LNCAP (cell line): Measurements from ENCODE around the gene C1orf116.

ENCODE experiments used
- TF ChIP-seq, protein P1 (sequence below): fragments of 450-650 bp; IDR thresholded peaks from 2 replicates; pipeline ENCODE4 v1.5.1; 2017; ENCODE audit warnings: mild to moderate bottlenecking

C1orf116 gene

DNA sequence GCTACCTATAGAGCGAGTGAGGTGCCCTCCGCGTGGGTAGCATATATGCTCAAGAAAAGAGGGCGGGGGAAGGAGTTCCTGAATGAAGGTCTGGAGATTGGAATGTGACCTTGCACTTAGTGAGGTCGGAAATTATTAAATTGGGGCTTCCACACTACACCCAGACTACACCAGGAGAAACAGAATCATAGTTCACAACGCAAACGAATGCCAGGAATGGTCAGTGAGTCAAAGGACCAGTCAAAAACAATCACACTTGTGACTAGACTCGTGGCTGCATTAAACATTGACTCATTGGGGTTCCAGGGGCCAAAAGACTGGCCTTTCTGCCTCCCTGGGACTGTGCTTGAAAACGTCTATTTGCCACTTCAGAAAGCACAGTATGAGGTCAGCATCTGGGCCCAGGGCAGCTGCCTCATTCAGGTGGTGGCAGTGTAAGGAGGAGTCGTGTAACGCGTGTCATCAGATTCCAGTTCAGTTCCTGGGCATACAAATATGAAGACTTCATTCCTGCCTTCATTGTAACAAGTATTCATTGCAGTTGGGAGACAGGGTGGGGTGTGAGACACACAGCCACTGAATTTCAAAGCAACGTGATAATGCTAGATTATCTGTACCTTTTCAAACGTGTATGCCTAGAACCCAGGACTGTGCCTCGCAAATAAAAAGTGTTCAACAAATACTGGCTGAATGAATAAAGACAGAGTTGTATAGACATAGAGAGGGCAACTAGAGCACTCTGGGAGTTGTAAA lies 18.8 kb upstream of the C1orf116 start, which contains the start of gene YOD1:
YOD1 (minus strand) TSS at position 18 of the 753 bp plus-strand sequence. CDS start 178 bp downstream, outside the sequence.
- TF ChIP-seq, protein P1, sequence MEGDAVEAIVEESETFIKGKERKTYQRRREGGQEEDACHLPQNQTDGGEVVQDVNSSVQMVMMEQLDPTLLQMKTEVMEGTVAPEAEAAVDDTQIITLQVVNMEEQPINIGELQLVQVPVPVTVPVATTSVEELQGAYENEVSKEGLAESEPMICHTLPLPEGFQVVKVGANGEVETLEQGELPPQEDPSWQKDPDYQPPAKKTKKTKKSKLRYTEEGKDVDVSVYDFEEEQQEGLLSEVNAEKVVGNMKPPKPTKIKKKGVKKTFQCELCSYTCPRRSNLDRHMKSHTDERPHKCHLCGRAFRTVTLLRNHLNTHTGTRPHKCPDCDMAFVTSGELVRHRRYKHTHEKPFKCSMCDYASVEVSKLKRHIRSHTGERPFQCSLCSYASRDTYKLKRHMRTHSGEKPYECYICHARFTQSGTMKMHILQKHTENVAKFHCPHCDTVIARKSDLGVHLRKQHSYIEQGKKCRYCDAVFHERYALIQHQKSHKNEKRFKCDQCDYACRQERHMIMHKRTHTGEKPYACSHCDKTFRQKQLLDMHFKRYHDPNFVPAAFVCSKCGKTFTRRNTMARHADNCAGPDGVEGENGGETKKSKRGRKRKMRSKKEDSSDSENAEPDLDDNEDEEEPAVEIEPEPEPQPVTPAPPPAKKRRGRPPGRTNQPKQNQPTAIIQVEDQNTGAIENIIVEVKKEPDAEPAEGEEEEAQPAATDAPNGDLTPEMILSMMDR, result no peak

DNA sequence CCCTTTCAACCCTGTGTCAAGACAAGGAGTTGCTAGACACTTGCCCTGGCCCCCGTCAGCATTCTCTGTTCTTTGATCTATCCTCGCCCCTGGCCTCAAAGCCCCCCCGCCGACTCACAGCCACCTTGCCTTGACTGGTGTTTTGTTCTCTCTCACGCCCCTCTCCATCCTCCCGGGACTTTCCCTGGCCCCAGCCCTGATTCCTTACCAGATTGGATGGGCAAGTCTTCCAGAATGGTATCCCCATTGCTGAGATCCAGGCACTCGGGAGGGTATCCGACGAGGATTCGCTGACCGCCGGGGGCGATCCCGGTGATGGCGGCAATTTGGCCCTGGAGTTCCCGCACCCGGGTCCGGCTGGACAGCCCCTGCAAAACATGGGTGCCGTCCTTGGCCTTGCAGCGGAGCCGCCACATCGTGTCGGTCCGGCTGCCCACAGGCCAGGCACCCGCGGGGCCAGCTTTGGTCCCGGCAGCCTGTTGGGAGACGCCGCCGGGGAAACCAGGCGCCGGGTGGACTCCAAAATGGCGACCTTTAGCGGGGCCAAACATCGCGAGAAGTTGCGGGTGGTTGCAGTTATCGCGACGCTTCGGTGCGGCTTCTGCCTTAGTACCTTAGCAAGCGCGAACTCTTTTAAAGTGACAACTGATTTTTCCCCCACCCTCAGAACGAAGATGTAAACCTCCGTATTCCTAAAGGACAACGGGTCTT lies 18.1 kb upstream of the C1orf116 start:
- TF ChIP-seq, protein P1, result no peak

DNA sequence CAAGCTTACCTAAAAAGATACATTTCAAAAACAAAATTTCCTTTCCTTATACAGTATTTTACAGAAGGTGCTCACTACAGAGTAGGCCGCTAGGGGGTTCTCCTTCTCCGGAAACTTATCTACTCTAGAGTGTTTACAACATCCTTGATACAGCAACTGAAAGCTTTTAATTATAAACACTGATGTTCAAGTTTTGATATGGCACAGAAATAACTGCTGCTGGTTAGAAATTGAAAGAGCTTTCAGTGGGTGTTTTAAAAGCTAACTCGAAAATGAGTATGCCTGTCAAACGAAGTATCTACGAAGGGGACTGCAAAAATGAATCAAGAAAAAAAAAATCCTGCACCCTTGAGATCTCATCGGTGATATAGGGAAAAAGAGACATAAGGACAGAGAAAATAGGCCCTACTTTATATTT lies 17.4 kb upstream of the C1orf116 start:
- TF ChIP-seq, protein P1, result peak; percentile 91

DNA sequence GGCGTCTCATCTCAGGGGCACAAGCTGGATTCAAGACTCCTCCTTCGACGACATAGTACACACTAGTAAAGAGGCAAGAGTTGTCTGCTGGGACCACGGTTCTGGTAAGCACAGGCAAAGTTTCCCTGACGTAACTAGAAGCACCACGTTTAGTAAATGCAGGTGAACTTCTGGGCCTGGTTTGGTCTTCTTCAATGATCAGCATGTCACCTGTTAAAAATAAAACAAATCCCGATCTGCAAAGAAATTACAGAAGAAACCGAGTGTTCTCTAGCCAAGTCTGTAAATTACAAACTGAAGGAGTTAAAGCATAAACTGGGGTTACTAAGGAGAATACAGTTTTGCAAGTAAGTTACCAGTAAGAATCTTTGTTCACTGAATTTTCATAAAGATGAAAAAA lies 17.0 kb upstream of the C1orf116 start:
- TF ChIP-seq, protein P1, result no peak

DNA sequence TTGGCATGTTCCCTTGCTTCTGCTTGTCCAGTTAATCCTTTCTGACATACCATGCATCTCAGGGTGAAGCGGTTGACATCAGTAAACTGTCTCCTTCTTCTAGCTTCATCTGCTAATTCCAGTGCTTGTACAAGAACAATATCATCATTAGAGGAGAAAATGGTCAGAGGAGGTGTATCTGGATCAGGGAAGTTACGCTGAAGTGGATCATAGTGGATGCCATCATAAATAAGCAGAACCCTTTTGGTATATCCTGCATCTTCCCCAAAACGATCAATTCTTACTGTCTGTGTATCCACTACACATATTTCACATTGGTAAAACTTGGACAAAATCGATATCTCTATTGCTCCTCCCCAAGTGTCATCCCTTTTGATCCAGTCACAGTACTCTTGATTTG lies 16.5 kb upstream of the C1orf116 start:
- TF ChIP-seq, protein P1, result no peak

DNA sequence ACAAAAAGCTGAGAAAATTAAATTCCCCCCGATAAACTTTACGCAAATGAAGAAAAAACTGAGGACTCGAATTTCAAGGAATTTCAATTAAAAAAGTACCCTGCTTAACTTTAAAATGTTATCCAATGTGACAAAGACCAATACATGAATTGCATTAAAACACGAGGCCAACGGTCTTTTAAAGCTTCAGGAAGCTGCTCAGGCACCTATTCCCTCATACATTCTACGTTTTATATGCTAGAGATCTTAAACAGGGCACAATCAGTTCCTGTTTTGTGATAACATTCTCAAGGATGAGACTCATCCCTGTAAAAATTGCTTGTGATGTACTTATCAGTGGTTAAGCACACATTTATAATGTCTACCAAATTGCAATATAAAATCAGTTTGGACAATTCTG lies 15.5 kb upstream of the C1orf116 start:
- TF ChIP-seq, protein P1, result no peak

DNA sequence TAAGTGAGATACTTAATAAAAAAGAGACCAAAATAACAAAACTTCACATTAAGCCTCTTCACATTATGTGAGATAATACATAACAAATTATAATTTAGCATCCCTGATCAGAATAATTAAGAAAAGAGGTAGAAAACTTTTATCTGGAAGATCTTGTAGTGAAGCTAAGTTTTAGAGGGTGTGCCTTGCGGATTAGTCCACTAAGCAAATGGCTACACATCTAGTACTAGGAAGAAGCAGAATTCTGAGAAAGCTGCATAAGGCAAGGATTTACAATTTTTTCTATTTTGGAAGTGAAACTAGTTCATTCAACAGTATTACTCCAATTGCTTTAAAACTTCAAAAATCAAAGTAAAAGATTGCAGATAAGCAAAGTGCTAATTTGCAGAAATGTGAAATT lies 14.9 kb upstream of the C1orf116 start:
- TF ChIP-seq, protein P1, result no peak
